HepG2 (cell line): ENCODE data around the gene RPL36AL. TPM values are rescaled to one million over a fixed set of nuclear protein-coding genes. Genes with fewer than 3 reads are reported as not detected.
A peak's percentile ranks its signal among the peaks of the same experiment; 100 is the strongest.

Experiments
- AKNA ChIP-seq: sonication (generic); formaldehyde crosslinking; IDR thresholded peaks from 2 replicates; pipeline ENCODE4 v1.4.0; 2020; ENCODE audit warnings: missing genetic modification reagents, borderline replicate concordance
- HBP1 ChIP-seq: IDR thresholded peaks from 2 replicates; pipeline ENCODE4 v1.6.1; 2016; ENCODE audit warnings: low read depth, control low read depth
- IRF9 ChIP-seq: sonication (generic); formaldehyde crosslinking; IDR thresholded peaks from 2 replicates; pipeline ENCODE4 v1.8.0; 2022; ENCODE audit warnings: missing genetic modification reagents, mild to moderate bottlenecking, borderline replicate concordance
- MBD4 ChIP-seq: IDR thresholded peaks from 2 replicates; pipeline ENCODE4 v1.6.1; 2012; ENCODE audit warnings: low read length, inconsistent platforms, borderline replicate concordance
- MLLT10 ChIP-seq: sonication (generic); formaldehyde crosslinking; IDR thresholded peaks from 2 replicates; pipeline ENCODE4 v1.4.0; 2020; ENCODE audit warnings: missing genetic modification reagents
- MNT ChIP-seq: fragments of 450-650 bp; IDR thresholded peaks from 2 replicates; pipeline ENCODE4 v1.6.1; 2016
- PREB ChIP-seq: sonication (generic); formaldehyde crosslinking; IDR thresholded peaks from 2 replicates; pipeline ENCODE4 v1.4.0; 2020; ENCODE audit warnings: missing genetic modification reagents
- PRMT3 ChIP-seq: sonication (generic); formaldehyde crosslinking; IDR thresholded peaks from 2 replicates; pipeline ENCODE4 v1.8.1; 2022; ENCODE audit warnings: low read depth, mild to moderate bottlenecking, moderate library complexity, missing genetic modification reagents, borderline replicate concordance
- SAFB2 ChIP-seq: sonication (generic); formaldehyde crosslinking; IDR thresholded peaks from 2 replicates; pipeline ENCODE4 v1.5.1; 2020; ENCODE audit warnings: missing genetic modification reagents, low read depth, mild to moderate bottlenecking, borderline replicate concordance
- SATB2 ChIP-seq: sonication (generic); formaldehyde crosslinking; IDR thresholded peaks from 2 replicates; pipeline ENCODE4 v1.5.0; 2020; ENCODE audit warnings: missing genetic modification reagents
- THAP11 ChIP-seq: IDR thresholded peaks from 2 replicates; pipeline ENCODE4 v1.6.1; 2016; ENCODE audit warnings: missing biosample characterization, missing genetic modification reagents
- ZNF264 ChIP-seq: sonication (generic); formaldehyde crosslinking; IDR thresholded peaks from 2 replicates; pipeline ENCODE4 v1.4.0; 2020; ENCODE audit warnings: missing genetic modification reagents
- ZNF576 ChIP-seq: sonication (generic); formaldehyde crosslinking; IDR thresholded peaks from 2 replicates; pipeline ENCODE4 v1.4.0; 2020; ENCODE audit warnings: mild to moderate bottlenecking, missing genetic modification reagents
- ZNF691 ChIP-seq: sonication (generic); formaldehyde crosslinking; IDR thresholded peaks from 2 replicates; pipeline ENCODE4 v1.4.0; 2020; ENCODE audit warnings: missing genetic modification reagents, low read depth, mild to moderate bottlenecking, borderline replicate concordance
- polyA plus RNA-seq, 8 experiments: library from polyadenylated mRNA; depleted of rRNA in 3 of 8; stranded (reverse) in 7 of 8; unstranded in 1 of 8; fragments of >200 nt; fragmentation: Illumina TruSeq in 4 of 8; extraction: Trizol in 4 of 8; gene quantifications; 2 replicates each; pipeline versions ENCODE4 v1.2.1 to v1.2.3, GENCODE V29; 2011 to 2016; ENCODE audit warnings: low read depth in 4 of 8, missing spikeins in 1 of 8, mixed read lengths in 1 of 8; ENCODE audit not compliant: insufficient read depth in 1 of 8
- total RNA-seq, 5 experiments: library from RNA; depleted of rRNA; stranded (reverse); fragments of >200 nt; fragmentation: Illumina TruSeq; extraction: Trizol; gene quantifications; 2 replicates each; pipeline ENCODE4 v1.2.3, GENCODE V29; 2016; ENCODE audit warnings: low read depth in 1 of 5

Gene RPL36AL
- total and polyA plus RNA-seq, 2 of the 13 experiments (the other 11 are each of a cell fraction or from before 2014, with no cell fraction given) = 90.0 to 294 TPM

GRCh38 chr14:49585803-49586672 lies 34.4 kb downstream of the RPL36AL start, which contains the start of gene RPS29 (continued):
- TF ChIP-seq MLLT10 (CRISPR knock-in tag) (no peak), ZNF264 (CRISPR knock-in tag) (peak; percentile 96), SAFB2 (0 out of 2 replicates have a peak, but pooled peaks have one; percentile 54), PREB (CRISPR knock-in tag) (no peak), AKNA (CRISPR knock-in tag) (no peak), MNT (peak; percentile 66), ZNF691 (CRISPR knock-in tag) (no peak), PRMT3 (CRISPR knock-in tag) (no peak), IRF9 (CRISPR knock-in tag) (0 out of 2 replicates have a peak, but pooled peaks have one; percentile 36), MBD4 (no peak), ZNF576 (CRISPR knock-in tag) (no peak), SATB2 (CRISPR knock-in tag) (no peak; the same call in 1 of the 2 replicates), THAP11 (CRISPR knock-in tag) (peak; percentile 83), HBP1 (CRISPR knock-in tag) (no peak)
